ENCODE data around the gene NOTCH1. TPM values are rescaled to one million over a fixed set of nuclear protein-coding genes. Genes with fewer than 3 reads are reported as not detected.

Gene NOTCH1
- total and polyA plus RNA-seq, 2 of the 4 experiments (the other 2 are of a cell fraction) = 1.8 to 6.0 TPM

DNA sequence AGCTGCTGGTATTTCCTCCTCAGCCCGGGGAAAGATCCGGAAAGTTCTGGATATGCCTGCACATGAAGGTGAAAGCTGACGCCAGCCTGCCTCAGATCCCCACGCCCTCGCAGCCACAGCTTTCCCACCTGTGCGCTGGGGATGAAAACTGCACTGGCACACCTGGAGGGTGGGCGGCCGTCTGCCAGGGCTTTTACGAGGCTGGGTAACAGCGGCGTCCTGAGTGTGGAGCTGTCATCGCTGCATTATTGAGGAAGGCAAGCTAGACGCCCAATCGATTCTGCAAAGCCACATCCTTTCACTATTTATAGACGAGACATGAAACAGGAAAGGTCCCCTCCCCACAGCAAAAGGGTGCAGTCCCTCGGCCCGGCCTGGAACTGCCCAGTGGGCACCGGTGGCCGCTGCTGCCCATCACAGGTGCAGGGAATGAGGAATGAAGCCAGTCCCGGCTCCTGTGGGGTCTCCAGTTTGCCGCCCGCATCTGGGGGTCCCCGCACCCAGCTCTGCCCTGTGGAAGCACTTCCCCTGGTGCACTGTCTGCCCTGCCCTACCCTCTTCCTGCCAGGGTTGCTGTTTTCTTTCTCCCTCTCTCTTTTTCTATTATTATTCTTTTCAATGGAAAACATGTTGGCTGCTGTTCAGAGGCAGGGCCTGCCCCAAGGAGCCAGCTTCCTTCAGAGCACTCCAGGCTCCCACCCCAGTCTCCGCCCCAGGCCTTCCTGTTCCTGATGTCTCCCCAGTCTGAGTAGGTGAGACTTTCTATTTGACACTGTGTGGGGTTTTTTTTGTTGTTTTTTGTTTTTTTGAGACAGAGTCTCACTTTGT, 7.0 kb downstream of the NOTCH1 start:
- no peak overlapping the region for H3K18ac ChIP-seq (ENCODE audit: low read depth, low read length)
- no peak overlapping the region for H4K5ac ChIP-seq (ENCODE audit: low read depth, low read length)
- no peak overlapping the region for H2BK5ac ChIP-seq (ENCODE audit: low read depth, low read length, poor library complexity, severe bottlenecking)
- H3K4me1 ChIP-seq (ENCODE audit: control insufficient read depth, insufficient read depth, low read length) = peaks cover 3% of the 10 kb centered on the region; the same call in 1 of the 2 replicates
- no peak overlapping the region for H4K91ac ChIP-seq (ENCODE audit: insufficient read depth, low read depth, low read length)
- no peak overlapping the region for H2BK20ac ChIP-seq (ENCODE audit: low read depth, low read length)
- no peak for ATAC-seq (ENCODE audit: low read depth)
- H3K9me3 ChIP-seq (ENCODE audit: control insufficient read depth, insufficient read depth, low read length) = no peaks in the 10 kb centered on the region
- WGBS, 2 experiments (ENCODE audit: extremely low coverage in 2 of 2, insufficient read length in 1 of 2) = 84% methylated on average over 11 of the region's 24 CpGs; no CpG with 5 or more reads in 1 of the 2 experiments
- dilution Hi-C loops (cut with HindIII; ENCODE audit: low sequenced_read_pairs, unreplicated experiment) (no loop called here), intact Hi-C loops (cut with micrococcal nuclease) (no loop called here), in situ Hi-C loops (cut with MboI; ENCODE audit: low sequenced_read_pairs) (no loop called here)
- H2AFZ ChIP-seq (replicated peaks; ENCODE audit: low read length, poor library complexity) = no peak overlapping the region
- no peaks in the 10 kb centered on the region for H3K9me1 ChIP-seq (ENCODE audit: insufficient read depth, low read length)
- no peak overlapping the region for H3K27ac ChIP-seq (ENCODE audit: insufficient read depth, low read length)
- peaks cover 78% of the 10 kb centered on the region for H4K20me1 ChIP-seq (ENCODE audit: insufficient read depth, low read length)
- H2BK120ac ChIP-seq (ENCODE audit: low read depth, low read length) = no peak overlapping the region
- peak overlapping the region; percentile 9 for H2AK9ac ChIP-seq (replicated peaks; ENCODE audit: low read depth, low read length, poor library complexity)
- H3K9ac ChIP-seq (ENCODE audit: low read depth, low read length) = no peak overlapping the region
- no peak overlapping the region for H3K4ac ChIP-seq (ENCODE audit: low read depth, low read length)
- H3K79me1 ChIP-seq (ENCODE audit: low read depth in 1 of 2, low read length in 2 of 2) = peaks cover 18 to 83% of the 10 kb centered on the region in 2 experiments
- no peak overlapping the region for H2BK15ac ChIP-seq (ENCODE audit: low read depth, low read length)
- ChIA-PET CTCF (no interaction called here), POLR2A (ENCODE audit: unreplicated experiment) (no interaction called here)
- no peak overlapping the region for H3K56ac ChIP-seq (ENCODE audit: extremely low read depth, insufficient read depth, low read length)
- no peaks in the 10 kb centered on the region for H3K27me3 ChIP-seq (ENCODE audit: control insufficient read depth, insufficient read depth, low read length)
- no peak overlapping the region; the same call in 1 of the 2 replicates for H2AK5ac ChIP-seq (ENCODE audit: low read depth, low read length)
- no peak overlapping the region for H3K14ac ChIP-seq (replicated peaks; ENCODE audit: low read depth, low read length)
- peaks cover 26% of the 10 kb centered on the region; the same call in 1 of the 2 replicates for H3K36me3 ChIP-seq (ENCODE audit: control insufficient read depth, insufficient read depth, low read length)
- H3K4me2 ChIP-seq (ENCODE audit: low read depth, low read length) = no peak overlapping the region
- DNase-seq = no peak
- no peak overlapping the region for H4K8ac ChIP-seq (ENCODE audit: low read depth in 2 of 2, low read length in 2 of 2)
- no TSS peak for BruUV-seq (replicated peaks)
- no peak overlapping the region for H3K4me3 ChIP-seq (ENCODE audit: insufficient read depth, low read depth, low read length)
- no peak overlapping the region for H3K23ac ChIP-seq (ENCODE audit: low read depth, low read length)
- TF ChIP-seq USF2 (IDR thresholded peaks at IDR 0.05; ENCODE audit: low read depth, low read length) (no peak), RCOR1 (IDR thresholded peaks at IDR 0.05; ENCODE audit: insufficient replicate concordance, low read length) (no peak), FOS (IDR thresholded peaks at IDR 0.05; ENCODE audit: low read depth, low read length) (no peak), SMC3 (IDR thresholded peaks at IDR 0.05; ENCODE audit: low read depth, low read length) (no peak), MXI1 (IDR thresholded peaks at IDR 0.05; ENCODE audit: borderline replicate concordance, low read depth, low read length) (no peak), POLR2A (IDR thresholded peaks at IDR 0.05; ENCODE audit: low read depth, low read length) (no peak), MAZ (IDR thresholded peaks at IDR 0.05; ENCODE audit: borderline replicate concordance, low read depth, low read length) (no peak), NFE2L2 (IDR thresholded peaks at IDR 0.05; ENCODE audit: low read depth, low read length) (no peak), CEBPB (IDR thresholded peaks at IDR 0.05; ENCODE audit: low read depth, low read length) (no peak), RFX5 (IDR thresholded peaks at IDR 0.05; ENCODE audit: low read depth, low read length) (no peak), CHD1 (IDR thresholded peaks at IDR 0.05; ENCODE audit: low read depth, low read length) (no peak), MAFK (IDR thresholded peaks at IDR 0.05; ENCODE audit: low read depth, low read length) (no peak), RAD21 (IDR thresholded peaks at IDR 0.05; ENCODE audit: low read length) (no peak)
- TF ChIP-seq, protein P1, sequence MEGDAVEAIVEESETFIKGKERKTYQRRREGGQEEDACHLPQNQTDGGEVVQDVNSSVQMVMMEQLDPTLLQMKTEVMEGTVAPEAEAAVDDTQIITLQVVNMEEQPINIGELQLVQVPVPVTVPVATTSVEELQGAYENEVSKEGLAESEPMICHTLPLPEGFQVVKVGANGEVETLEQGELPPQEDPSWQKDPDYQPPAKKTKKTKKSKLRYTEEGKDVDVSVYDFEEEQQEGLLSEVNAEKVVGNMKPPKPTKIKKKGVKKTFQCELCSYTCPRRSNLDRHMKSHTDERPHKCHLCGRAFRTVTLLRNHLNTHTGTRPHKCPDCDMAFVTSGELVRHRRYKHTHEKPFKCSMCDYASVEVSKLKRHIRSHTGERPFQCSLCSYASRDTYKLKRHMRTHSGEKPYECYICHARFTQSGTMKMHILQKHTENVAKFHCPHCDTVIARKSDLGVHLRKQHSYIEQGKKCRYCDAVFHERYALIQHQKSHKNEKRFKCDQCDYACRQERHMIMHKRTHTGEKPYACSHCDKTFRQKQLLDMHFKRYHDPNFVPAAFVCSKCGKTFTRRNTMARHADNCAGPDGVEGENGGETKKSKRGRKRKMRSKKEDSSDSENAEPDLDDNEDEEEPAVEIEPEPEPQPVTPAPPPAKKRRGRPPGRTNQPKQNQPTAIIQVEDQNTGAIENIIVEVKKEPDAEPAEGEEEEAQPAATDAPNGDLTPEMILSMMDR (conservative IDR thresholded peaks at IDR 0.05; ENCODE audit: low read depth, low read length) = no peak
- TF ChIP-seq, protein P2, sequence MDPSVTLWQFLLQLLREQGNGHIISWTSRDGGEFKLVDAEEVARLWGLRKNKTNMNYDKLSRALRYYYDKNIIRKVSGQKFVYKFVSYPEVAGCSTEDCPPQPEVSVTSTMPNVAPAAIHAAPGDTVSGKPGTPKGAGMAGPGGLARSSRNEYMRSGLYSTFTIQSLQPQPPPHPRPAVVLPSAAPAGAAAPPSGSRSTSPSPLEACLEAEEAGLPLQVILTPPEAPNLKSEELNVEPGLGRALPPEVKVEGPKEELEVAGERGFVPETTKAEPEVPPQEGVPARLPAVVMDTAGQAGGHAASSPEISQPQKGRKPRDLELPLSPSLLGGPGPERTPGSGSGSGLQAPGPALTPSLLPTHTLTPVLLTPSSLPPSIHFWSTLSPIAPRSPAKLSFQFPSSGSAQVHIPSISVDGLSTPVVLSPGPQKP (IDR thresholded peaks at IDR 0.05; ENCODE audit: borderline replicate concordance, low read depth, low read length) = no peak

Measured in IMR-90 (cell line).